Astrocyte (in vitro differentiated cells and primary cell): Measurements from ENCODE around the gene PCGF2.

Experiments used
- CTCF ChIP-seq: IDR thresholded peaks from 2 replicates; pipeline ENCODE4 v1.5.1; 2011; ENCODE audit warnings: low read depth, mild to moderate bottlenecking, inconsistent platforms, low read length, moderate library complexity; ENCODE audit not compliant: insufficient read depth
- EZH2 ChIP-seq: IDR thresholded peaks from 2 replicates; pipeline ENCODE4 v1.6.1; 2012; ENCODE audit warnings: mild to moderate bottlenecking, low read length, inconsistent platforms; ENCODE audit not compliant: insufficient read depth

GRCh38 chr17:38713456-38714075 lies 34.6 kb downstream of the PCGF2 start:
- no peak for TF ChIP-seq CTCF
- no peak for TF ChIP-seq EZH2
